Right lung (tissue), 10 donors: ENCODE measurements around the gene ZNF219. TPM values are rescaled to one million over a fixed set of nuclear protein-coding genes. Genes with fewer than 3 reads are reported as not detected.

Experiments
- DNase-seq, 2 donors: peaks; one replicate each; pipeline ENCODE4 v3.0.0-alpha.2; 2013
- long read RNA-seq, 8 donors: transcript quantifications; one replicate each; lab custom pipeline, GENCODE V29; 2026
- polyA plus RNA-seq, 5 donors: library from polyadenylated mRNA; unstranded; fragments of 120-200 nt; gene quantifications; one replicate each; pipeline versions ENCODE4 v1.2.1 to v1.2.3, GENCODE V29; 2013; ENCODE audit warnings: inconsistent platforms in 1 of 5, low replicate concordance in 1 of 5; ENCODE audit not compliant: insufficient read length in 5 of 5, insufficient read depth in 1 of 5

ZNF219 gene
- polyA plus RNA-seq: 10 to 100 TPM; 28.2 to 49.2 (median 34.2) TPM
- long read RNA-seq, donor 1, transcript ZNF219-201 (5 exons, 3,071 nt): major isoform, 7 of 28 reads
- long read RNA-seq, donor 1, partial matches to known transcripts: 15 of 28 reads
- long read RNA-seq, donor 1, other reads (novel, unspliced or antisense): 0 of 28 reads
- long read RNA-seq, donor 2, transcript ZNF219-201 (5 exons, 3,071 nt): major isoform, 9 of 12 reads
- long read RNA-seq, donor 2, partial matches to known transcripts: 0 of 12 reads
- long read RNA-seq, donor 2, other reads (novel, unspliced or antisense): 0 of 12 reads
- long read RNA-seq, donor 3, transcript ZNF219-201 (5 exons, 3,071 nt): major isoform, 5 of 21 reads
- long read RNA-seq, donor 3, partial matches to known transcripts: 14 of 21 reads
- long read RNA-seq, donor 3, other reads (novel, unspliced or antisense): 0 of 21 reads
- long read RNA-seq, donor 4, partial matches to known transcripts: 12 of 16 reads
- long read RNA-seq, donor 4, other reads (novel, unspliced or antisense): 0 of 16 reads
- long read RNA-seq, donor 5, partial matches to known transcripts: 18 of 21 reads
- long read RNA-seq, donor 5, other reads (novel, unspliced or antisense): 0 of 21 reads
- long read RNA-seq, donor 6, transcript ZNF219-201 (5 exons, 3,071 nt): major isoform, 5 of 25 reads
- long read RNA-seq, donor 6, partial matches to known transcripts: 16 of 25 reads
- long read RNA-seq, donor 6, other reads (novel, unspliced or antisense): 0 of 25 reads
- long read RNA-seq, donor 7, transcript ZNF219-201 (5 exons, 3,071 nt): major isoform, 7 of 21 reads
- long read RNA-seq, donor 7, partial matches to known transcripts: 13 of 21 reads
- long read RNA-seq, donor 7, other reads (novel, unspliced or antisense): 0 of 21 reads
- long read RNA-seq, donor 8, partial matches to known transcripts: 5 of 9 reads
- long read RNA-seq, donor 8, other reads (novel, unspliced or antisense): 0 of 9 reads

- DNase-seq: no peak
Observed at GRCh38 chr14:21098076-21098891, at the start of gene ZNF219. Gene ZNF219 (minus strand): TSS chr14:21098655. CDS start chr14:21093591, 5,064 bp downstream.

- DNase-seq: no peak
Observed at GRCh38 chr14:21145437-21145836, 47.0 kb upstream of the ZNF219 start.

- no peak for DNase-seq
Observed at GRCh38 chr14:21142357-21142756, 43.9 kb upstream of the ZNF219 start.

- DNase-seq: no peak
Observed at GRCh38 chr14:21136024-21136423, 37.6 kb upstream of the ZNF219 start.

GRCh38 chr14:21133901-21134300, 35.4 kb upstream of the ZNF219 start:
- DNase-seq: no peak

- DNase-seq: no peak
Observed at GRCh38 chr14:21123429-21123828, 25.0 kb upstream of the ZNF219 start.

- DNase-seq: no peak
Observed at GRCh38 chr14:21121122-21121521, 22.7 kb upstream of the ZNF219 start.

GRCh38 chr14:21120686-21121085, 22.2 kb upstream of the ZNF219 start:
- DNase-seq: no peak

GRCh38 chr14:21118933-21119332, 20.5 kb upstream of the ZNF219 start:
- no peak for DNase-seq

- no peak for DNase-seq
Observed at GRCh38 chr14:21113369-21113768, 14.9 kb upstream of the ZNF219 start.

- DNase-seq: no peak
Observed at GRCh38 chr14:21112255-21112654, 13.8 kb upstream of the ZNF219 start.

GRCh38 chr14:21109377-21110138, 11.1 kb upstream of the ZNF219 start:
- DNase-seq: no peak

GRCh38 chr14:21108791-21109190, 10.3 kb upstream of the ZNF219 start:
- no peak for DNase-seq

GRCh38 chr14:21107283-21107800, 8.9 kb upstream of the ZNF219 start:
- DNase-seq: no peak

GRCh38 chr14:21106498-21107282, 8.2 kb upstream of the ZNF219 start:
- peak; percentile 73 to 80 for DNase-seq

- no peak for DNase-seq
Observed at GRCh38 chr14:21106176-21106497, 7.7 kb upstream of the ZNF219 start.

GRCh38 chr14:21105095-21105494, 6.6 kb upstream of the ZNF219 start:
- DNase-seq: no peak

- peak; percentile 77 to 80 for DNase-seq
Observed at GRCh38 chr14:21104448-21105060, 6.1 kb upstream of the ZNF219 start.

- DNase-seq: peak; percentile 95 to 98
Observed at GRCh38 chr14:21103710-21104447, 5.4 kb upstream of the ZNF219 start.
